Suprapubic skin (tissue), 3 donors: Measurements from ENCODE around the gene TSPAN12.
"Not testable (repeated sequence)": the region's sequence is repeated elsewhere in the genome, so short reads cannot be mapped to it uniquely, and the experiment has no call there.

Source experiments
- POLR2A ChIP-seq, 2 donors: fragments of 450-650 bp; IDR thresholded peaks; one replicate each; pipeline ENCODE4 v1.6.1; 2017; ENCODE audit warnings: antibody characterized with exemption in 2 of 2, mild to moderate bottlenecking in 2 of 2, moderate library complexity in 2 of 2
- TF ChIP-seq, protein P1 (sequence below), 2 donors: fragments of 200-600 bp in 1 of 2; fragments of 450-650 bp in 1 of 2; sonication (generic) in 1 of 2; IDR thresholded peaks; one replicate each; pipeline ENCODE4 v1.5.1; 2016 to 2019; ENCODE audit warnings: antibody characterized with exemption in 2 of 2, mild to moderate bottlenecking in 1 of 2, moderate library complexity in 1 of 2

DNA sequence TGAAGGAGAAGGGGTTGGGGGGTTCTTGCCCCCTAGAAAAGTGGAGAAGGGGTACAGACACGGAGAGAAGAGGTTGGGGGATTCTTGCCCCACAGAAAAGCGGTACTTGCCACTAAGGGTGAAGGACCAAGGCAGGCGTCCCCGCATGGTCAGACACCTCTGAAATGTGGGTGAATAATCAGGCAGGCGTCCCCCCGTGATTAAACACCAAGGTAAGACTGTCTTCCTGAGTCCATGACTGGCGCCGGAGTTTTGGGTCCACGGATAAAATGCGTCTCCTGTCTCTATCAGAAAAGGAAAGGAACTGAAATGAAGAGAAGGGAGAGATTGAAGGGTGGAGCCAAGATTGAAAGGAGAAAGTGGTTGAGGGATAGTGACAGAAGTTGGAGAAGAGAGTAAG, 76.0 kb downstream of the TSPAN12 start:
- TF ChIP-seq, protein P1, sequence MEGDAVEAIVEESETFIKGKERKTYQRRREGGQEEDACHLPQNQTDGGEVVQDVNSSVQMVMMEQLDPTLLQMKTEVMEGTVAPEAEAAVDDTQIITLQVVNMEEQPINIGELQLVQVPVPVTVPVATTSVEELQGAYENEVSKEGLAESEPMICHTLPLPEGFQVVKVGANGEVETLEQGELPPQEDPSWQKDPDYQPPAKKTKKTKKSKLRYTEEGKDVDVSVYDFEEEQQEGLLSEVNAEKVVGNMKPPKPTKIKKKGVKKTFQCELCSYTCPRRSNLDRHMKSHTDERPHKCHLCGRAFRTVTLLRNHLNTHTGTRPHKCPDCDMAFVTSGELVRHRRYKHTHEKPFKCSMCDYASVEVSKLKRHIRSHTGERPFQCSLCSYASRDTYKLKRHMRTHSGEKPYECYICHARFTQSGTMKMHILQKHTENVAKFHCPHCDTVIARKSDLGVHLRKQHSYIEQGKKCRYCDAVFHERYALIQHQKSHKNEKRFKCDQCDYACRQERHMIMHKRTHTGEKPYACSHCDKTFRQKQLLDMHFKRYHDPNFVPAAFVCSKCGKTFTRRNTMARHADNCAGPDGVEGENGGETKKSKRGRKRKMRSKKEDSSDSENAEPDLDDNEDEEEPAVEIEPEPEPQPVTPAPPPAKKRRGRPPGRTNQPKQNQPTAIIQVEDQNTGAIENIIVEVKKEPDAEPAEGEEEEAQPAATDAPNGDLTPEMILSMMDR (IDR thresholded peaks at IDR 0.05) = not testable (repeated sequence)
- TF ChIP-seq POLR2A (IDR thresholded peaks at IDR 0.05) = not testable (repeated sequence)
